Measurements from ENCODE around the gene PREX1.
A peak's percentile ranks its signal among the peaks of the same experiment; 100 is the strongest.

Gene PREX1

DNA sequence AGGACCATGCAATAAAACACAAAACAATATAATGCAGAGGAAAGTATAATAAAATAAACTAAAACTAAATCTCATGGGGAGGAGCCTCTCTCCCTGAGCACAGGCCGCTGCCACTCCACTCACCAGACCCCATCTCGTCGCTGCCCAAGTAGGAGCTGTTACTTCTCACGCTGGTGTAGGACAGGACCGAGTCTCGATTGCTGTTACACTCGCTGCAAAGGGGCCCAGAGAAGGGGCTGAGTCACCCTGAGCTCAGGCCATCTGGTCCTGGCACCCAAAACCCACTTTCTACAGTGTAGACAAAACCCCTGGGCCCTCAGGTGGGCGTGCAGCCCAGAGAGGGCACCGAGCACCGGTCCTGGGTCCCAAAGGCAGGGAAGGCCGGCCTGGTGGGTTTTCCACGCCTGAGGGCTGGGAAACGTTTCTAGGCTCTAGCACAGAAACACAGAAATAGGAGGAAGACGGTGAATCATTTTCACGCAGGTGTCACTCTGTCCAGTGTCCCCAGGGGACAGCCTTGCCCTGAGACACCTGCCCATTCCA is 183.4 kb downstream of the PREX1 start:
- DNase-seq, result no peak

DNA sequence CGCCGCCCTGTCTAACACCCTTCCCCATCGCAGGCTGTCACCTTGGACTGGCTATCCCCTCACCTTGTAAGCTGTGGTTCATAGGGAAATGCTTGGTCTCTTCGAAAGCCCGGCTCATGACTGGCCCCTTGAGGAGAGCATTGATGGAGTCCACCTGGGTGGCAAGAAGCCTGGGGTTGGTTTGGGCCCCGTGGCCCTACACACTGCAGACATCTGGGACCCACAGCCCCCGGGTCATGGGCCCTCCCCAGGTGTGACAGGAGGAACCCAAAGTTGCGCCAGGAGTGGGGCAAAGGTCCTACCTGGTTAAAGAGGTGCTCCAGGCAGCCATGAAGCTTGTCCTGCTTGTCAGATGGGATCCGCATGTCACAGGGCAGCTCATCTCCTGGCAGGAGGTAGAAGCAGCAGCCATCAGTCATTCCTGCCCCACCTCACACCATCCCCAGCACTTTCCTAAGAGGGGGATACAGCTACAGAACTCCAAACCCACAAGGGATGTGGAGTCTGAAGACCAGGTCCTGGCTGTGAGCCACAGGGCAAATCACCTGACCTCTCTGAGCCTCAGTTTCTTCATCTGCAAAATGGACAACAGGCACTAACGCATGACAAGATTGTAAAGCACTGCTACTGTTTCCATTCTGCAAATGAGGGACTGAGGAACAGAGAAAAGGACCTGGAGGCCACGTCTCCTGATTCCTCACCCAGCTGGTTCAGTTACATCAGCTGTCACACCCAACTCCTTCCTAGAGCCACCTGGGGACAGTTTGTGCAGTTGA is 185.5 kb downstream of the PREX1 start:
- no peak for DNase-seq

DNA sequence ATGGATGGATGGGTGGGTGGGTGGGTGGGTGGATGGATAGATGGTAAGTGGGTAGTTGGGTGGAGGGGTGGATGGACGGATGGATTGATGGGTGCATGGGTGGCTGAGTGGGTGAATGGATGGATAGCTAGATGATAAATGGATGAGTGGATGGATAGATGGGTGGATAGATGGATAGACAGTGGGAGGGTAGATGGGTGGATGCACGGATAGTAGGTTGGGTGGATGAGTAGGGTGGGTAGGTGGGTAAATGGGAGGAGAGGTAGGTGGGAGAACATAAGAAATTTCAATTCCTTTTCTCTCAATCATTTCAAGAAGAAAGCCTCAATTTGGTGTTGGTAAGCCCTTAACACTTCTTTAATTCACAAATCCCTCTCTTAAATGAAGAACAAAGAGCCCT is 186.9 kb downstream of the PREX1 start:
- no peak for DNase-seq

DNA sequence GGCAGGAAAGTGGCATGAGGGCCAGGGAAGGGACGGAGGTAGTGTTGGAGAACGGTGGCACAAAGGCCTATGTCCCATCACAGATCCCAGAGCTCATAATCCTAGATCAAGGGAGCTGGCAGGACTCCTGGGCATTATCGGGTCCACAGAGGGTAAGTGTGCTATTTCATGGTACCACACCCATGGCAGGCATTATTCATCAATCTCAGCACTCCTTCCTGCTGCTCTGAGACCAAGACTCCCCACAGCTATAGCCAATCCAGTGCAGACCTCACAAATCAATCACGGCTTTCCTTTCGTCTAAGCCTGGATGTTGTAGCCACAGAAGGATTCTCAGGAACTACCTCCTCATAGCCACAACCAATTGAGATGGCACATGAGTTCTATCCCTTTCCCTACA is 187.9 kb downstream of the PREX1 start:
- no peak for DNase-seq

DNA sequence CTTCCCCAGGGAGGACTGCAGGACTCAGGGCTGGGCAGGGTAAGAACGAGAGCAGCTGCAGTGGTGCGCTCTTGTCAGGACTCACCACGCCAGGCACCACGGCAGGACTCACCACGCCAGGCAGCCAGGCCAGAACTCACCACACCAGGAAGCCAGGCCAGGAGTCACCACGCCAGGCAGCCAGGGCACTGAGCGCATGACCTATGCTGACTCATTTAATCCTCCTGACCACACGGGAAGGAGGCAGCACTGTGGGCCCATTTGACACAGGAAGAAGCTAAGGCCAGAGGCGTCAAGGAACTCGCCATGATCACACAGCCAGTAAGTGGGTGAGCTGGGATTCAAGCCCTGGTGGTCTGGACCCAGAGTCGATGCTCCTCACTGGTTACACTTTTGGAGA is 189.3 kb downstream of the PREX1 start:
- no peak for DNase-seq

DNA sequence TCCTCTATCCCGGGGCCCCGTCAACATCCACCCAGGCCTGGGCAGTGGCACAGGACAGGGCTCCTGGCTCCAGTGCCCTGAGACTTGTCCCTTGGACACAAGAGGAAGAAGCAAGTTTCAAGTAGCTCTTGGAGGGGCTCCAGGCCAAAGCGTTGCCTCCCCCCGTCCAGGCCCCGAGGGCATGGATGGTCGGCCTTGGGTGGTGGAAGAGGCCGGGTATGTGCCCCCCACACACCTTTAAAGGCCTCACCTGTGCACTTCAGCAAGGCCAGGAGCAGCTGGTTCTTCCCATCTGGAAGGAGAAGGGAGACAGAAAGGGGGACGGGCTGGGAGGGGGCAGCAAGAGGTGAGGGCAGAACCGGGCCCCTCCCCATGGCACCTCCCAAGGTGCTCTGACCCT is 190.3 kb downstream of the PREX1 start:
- no peak for DNase-seq

DNA sequence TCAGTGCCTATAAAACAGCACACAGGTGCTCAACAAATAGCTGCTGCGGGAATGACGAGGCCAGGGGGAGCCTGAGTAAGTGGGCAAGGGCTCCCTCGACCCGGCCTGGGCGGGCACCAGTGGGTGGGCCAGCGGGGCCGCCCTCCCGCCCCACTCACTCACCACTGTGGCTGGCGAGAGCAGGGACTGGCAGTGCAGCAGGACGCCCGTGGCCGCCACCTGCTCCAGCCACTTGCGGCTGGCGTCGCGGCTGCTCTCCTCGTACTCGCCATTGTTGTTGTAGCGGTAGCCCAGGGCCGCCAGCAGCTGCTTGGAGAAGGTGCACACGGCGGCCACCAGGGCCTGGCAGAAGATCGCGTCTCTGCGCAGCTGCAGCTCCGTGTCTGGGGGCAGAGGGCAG is 191.5 kb downstream of the PREX1 start:
- DNase-seq, result no peak

DNA sequence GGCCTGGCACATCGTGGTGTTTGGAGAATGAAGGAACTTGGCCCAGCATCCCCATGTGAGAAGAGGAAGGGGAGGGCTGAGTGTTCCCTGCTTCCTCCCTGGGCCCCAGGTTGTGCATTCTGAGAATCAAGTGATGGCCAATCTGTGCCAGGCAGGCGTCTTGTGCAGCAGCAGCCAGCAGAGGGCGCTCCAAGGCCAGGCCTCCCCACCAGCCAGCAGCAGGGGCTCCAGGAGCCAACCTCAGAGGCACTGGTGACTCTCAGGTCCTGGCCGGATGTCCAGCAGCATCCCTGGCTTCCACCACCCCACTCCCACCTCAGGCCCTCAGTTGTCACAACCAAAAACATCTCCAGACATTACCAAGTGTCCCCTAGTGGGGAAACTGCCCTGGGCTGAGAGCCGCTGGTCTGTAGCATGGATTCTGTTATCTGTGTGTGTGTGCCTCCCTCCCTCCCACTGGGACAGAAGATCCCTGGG is 192.0 kb downstream of the PREX1 start:
- DNase-seq, result peak in 47 of 56 donors; percentile 15 to 87 (median 48)

DNA sequence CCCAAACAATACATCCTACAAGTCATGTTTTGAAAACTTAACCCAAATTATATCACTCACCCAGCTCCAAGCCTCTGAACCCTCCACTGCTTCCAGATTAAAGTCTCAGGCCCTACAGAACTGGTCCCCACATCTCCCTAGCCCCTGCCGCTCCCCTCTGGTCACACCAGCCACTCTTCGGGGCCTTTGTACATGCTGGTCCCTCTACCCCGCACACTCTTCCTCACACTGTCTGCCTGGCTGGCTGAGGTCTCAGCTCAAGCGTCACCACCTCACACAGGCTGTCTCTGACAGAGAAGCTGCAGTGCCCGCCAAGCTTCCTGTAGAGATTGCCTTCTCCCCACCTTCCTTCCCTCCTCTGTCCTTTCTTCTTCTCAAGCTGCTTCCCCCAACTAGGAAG is 192.4 kb downstream of the PREX1 start:
- no peak for DNase-seq

DNA sequence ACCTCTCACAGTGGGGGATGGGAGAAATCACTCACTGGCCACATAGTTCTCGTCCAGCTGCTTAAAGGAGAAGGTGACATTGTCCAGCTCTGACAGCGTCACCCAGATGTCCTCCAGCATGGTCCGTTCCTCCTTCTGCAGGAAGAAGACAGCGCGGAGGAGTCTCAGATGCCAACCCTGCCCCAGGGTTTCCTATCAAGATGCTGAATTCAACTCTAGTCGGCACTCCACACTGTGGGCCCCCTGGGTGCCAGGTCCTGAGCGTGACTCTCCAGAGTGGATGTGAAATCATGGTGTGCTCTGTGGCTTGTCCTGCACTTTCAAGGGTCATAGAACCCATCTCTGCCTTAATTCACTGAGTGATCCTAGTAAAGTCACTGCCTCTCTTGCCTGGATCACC is 193.2 kb downstream of the PREX1 start:
- no peak for DNase-seq

DNA sequence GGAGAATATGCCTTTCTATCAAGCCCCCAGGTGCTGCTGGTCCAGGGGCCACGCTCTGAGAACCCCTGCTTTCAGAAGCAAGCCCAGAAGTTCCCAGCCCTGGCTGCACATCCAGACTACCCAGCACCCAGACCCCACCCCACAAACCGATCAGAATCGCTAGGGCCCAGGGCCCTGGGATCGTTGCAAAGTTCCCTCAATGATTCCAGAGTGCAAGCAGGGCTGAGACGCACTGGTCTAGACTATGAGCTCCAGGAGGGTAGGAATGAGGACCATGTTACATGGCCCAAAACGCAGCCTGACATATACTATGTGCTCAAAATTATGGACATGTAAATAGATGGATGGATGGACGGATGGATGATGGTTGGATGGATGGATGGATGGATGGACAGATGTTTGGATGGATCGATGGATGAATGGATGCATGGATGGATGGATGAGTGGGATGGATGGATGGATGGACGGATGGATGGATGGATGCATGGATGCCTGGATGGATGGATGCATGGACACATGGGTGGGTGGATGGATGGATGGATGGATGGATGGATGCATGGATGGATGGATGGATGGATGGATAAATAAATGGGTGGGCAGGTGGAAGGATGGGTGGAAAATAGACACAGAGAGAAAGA is 194.1 kb downstream of the PREX1 start:
- no peak for DNase-seq

DNA sequence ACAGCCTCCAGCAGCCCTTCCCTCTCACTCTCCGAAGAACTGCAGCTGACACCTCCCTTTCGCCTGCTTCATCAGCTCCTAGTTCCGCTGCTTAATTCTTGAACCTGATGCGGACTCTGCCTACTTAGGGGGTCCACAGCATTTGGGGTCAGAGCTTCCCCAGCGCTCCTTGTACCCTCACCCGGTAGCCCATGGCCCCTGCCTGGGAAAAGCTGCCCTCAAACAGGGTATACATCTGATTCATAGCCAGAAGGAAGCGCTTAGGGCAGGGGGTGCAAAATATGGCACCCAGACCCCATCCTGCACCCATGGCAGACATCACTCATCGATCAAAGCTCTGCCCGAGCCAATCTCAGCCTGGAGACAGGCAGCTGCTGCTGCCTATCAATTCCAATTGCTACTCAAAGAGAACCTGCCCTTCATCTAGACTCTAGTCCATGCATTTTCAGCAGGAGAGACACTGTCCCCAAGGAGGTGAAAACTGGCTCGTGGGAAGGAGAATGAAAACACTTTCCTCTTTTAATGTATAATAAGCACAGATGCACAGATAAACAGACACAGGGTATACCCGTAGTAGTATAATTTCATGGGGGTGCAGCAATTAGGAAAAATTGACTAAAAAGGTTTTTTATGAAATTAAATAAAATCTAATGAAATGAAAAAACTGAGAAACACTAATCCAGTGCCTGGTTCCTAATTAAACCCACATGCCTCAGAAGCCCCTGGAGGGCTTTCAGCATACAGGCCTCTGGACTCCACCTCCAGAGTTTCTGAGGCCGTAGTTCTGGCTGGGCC is 194.8 kb downstream of the PREX1 start:
- DNase-seq, result no peak

DNA sequence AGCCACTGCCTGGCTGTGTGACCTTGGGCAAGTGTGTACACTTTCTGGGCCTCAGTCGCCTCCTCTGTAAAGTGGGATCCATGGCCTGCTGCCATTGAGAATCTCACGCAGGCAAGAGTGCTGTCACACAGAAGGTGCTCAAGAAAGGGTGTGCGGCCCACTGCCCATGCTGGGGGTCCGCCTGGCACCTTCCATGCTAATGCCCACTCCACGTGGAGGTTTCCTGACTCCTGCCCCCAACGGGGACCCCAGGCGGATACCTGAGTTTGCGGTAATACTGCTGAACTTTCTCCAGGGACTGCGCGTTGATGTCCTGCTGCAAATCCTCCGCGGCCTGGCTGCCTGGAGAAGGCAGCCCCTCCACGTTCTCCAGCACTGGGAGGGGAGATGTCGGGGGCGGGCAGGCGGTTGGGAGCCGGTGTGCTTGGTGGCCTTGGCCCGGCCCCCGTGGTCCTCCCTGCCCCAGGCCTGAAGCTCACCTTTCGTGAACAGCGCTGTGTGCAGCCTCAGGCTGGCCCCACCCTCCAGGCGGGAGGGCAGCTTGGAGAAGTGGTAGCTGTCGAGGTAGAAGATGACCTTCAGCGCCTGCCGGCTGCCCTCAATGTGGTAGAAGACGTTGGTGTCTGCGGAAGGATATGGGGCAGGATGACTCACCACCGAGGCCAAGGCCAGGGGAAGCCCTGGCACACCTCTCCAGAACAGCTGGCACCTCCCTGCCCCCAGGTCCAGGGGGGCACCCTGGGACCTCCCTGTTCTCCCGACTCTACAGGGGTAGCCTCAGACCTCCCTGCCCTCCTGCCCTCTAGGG is 195.6 kb downstream of the PREX1 start:
- no peak for DNase-seq

DNA sequence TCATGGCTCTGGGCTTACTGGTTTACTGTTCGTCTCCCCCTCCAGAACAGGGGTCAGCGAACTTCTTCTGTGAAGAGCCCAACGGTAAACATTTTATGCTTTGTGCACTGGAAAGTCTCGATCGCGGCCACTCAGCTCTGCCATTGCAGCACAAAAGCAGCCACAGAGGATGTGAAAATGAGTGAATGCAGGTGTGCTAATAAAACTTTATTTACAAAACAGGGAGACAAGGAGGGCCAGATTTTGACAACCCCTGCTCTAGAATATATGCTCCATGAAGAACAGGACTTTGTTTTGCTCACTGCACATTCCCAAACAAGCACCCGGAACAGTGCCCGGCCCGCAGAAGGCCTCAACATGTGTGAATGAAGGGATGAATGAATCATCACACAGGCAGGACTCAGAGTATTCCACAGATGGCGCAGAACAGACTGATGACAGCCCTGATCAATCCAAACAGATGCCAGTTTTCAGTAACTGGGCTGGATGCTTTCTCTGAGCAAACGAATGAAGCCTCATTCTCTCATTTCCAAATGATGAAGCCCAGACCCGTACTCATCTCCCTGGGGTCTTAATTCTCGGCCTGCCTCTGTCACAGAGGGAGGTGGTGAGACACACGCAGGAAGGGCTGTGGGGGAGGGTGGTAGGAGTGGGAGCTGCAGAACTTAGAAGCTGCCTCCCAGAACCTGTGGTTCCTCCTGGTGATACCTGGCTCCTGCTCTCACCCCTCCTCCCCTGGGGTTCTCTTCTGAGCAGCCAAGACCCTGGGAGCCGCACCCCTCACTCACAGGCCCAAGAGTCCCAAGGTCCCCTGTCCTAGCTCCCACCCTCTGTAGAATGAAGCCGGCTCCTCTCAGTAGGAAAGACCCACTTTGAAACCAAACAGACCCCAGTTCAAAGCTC is 196.4 kb downstream of the PREX1 start:
- DNase-seq, result peak in 2 of 56 donors; percentile 4 to 14

DNA sequence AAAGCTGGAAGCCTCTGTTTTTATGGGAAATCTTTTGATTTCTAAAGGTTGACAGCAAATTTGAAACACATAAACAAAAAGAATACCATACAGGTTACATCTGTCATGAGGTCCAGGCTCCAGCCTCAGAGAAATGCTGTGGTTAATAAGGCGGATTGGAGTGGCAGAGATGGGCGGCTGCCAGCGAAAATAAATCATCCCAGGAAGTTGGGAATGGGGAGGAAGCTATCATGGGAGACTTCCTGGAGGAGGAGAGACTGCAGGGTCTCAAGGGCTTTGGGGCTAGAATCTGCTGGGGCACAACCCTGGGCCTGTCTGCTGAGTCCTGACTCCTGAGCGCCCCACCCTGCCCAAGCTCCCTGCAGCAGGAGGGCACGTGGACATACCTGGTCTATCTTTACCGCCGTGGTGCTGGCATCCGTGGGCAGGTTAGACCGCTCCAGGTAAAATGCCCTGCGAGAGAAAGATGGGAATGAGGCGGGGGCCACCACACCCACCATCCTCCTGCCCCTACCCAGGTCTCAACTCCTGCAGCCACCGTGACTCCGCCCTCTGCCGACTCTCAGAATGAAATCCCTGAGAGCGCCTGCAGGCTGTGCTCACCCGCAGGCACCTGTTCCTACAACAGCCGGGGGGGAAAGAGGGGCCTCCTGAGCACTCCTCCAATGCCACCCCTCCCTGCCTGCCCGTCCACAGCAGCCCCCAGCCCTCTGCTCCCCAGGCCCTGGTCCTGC is 197.3 kb downstream of the PREX1 start:
- no peak for DNase-seq

DNA sequence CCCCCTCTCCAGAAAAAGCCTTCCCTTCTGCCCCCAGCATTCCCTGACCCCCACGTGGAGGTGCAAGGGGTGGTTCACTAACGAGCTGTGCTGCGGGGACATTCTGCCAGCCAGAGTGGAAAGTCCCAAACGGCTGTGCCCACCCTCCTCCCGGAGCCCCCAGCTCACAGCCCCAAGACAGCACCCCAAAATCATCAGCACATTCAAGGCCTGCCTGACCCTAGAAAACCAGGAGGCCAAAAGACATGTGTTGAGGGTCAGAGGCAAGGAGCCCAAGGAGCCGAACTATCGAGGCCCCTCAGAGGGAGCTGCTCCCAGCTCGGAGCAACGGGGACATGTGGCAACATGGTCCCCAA is 197.9 kb downstream of the PREX1 start:
- DNase-seq, result no peak

DNA sequence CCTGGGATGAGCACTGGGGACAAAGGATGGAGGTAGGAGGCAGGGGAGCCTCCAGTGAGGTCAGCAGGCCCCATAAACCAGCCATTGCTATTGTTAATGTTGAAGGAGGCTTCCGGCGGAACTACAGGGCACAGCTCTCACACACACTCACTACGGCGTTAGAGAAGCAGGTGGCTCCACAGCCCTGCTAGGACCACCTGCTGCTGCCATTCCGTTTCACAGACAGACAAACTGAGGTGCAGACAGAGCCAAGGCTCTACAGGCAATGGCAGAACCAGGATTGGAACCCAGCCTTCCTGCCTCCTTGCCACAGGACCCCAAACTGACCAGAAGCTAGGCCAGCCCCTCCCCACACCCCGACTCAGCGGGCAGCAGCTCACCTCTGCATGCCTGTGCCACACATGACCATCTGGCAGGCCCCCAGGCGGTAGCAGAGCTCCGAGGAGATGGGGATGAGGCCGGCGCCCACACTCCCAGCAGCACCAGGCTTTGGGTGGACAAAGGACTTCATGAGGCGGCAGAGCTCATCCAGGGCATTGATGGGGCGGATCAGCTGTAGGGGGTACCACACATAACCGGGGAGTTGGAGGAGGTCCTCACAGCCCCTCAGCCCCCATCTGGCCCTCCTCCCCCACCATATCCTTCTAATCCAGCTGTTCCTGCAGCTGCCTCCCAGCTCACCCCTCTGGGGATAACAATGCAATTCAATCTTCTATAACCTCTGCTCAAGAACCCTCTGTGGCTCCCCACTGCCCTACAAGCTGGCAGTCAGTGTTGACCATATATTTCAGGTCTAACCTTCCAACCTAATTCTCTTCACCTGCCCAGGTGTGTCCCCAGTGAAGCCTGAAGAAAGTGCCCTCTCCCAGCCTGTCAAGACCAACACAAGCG is 198.5 kb downstream of the PREX1 start:
- no peak for DNase-seq

DNA sequence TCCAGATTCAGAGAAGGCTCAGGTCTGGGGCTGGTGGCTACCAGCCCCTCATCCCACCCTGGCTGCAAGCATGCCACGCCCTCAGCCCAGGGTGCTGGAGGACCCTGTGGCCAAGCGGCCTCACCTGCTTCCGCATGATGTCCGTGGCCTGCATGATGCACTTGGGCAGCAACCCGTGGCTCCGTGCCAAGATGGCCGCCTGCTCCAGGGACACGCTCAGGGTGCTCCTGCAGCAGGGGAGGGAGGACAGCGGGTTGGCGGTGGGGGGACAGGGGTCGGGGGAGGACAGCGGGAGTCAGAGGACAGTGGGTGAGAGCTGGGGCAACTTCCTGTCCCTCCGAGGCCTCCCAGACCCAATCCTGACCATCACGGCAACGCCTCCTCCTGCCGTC is 200.1 kb downstream of the PREX1 start:
- DNase-seq, result peak in 2 of 56 donors; percentile 29 to 33
